Muscle of arm (tissue), 12 donors: ENCODE results near the gene FZR1. TPM values are rescaled to one million over a fixed set of nuclear protein-coding genes. Genes with fewer than 3 reads are reported as not detected.
"Not testable (repeated sequence)": the region's sequence is repeated elsewhere in the genome, so short reads cannot be mapped to it uniquely, and the experiment has no call there.

Source experiments
- DNase-seq: peaks from one replicate; pipeline ENCODE4 v3.0.0-alpha.2; 2013
- polyA plus RNA-seq, 12 donors: library from polyadenylated mRNA; unstranded; fragments of 120-200 nt; gene quantifications; one replicate each; pipeline ENCODE4 v1.2.1, GENCODE V29; 2013; ENCODE audit not compliant: insufficient read length in 12 of 12

FZR1 gene
- polyA plus RNA-seq, 12 donors, result 21.8 to 47.2 (median 28.8) TPM; not detected in 1

GRCh38 chr19:3527238-3527910 is 21.3 kb downstream of the FZR1 start:
- no peak for DNase-seq

GRCh38 chr19:3528080-3528479 is 22.0 kb downstream of the FZR1 start:
- DNase-seq, result no peak

GRCh38 chr19:3528539-3529211 is 22.6 kb downstream of the FZR1 start:
- no peak for DNase-seq

GRCh38 chr19:3529299-3529698 is 23.2 kb downstream of the FZR1 start:
- DNase-seq, result not testable (repeated sequence)

- no peak for DNase-seq
These were observed 24.3 kb downstream of the FZR1 start for GRCh38 chr19:3530389-3530788.

- no peak for DNase-seq
These were observed 25.6 kb downstream of the FZR1 start for GRCh38 chr19:3531716-3532115.

- DNase-seq, result no peak
These were observed 26.2 kb downstream of the FZR1 start for GRCh38 chr19:3532154-3532786.

- no peak for DNase-seq
These were observed 26.9 kb downstream of the FZR1 start for GRCh38 chr19:3533033-3533432.

GRCh38 chr19:3533563-3534216 is 27.6 kb downstream of the FZR1 start:
- DNase-seq, result no peak

- no peak for DNase-seq
These were observed 28.5 kb downstream of the FZR1 start for GRCh38 chr19:3534375-3535234.

GRCh38 chr19:3535235-3535535 is 29.1 kb downstream of the FZR1 start:
- no peak for DNase-seq

GRCh38 chr19:3535563-3535965 is 29.5 kb downstream of the FZR1 start:
- DNase-seq, result no peak

- DNase-seq, result no peak
These were observed 29.9 kb downstream of the FZR1 start for GRCh38 chr19:3535981-3536380.

GRCh38 chr19:3536429-3537100 is 30.5 kb downstream of the FZR1 start:
- no peak for DNase-seq

GRCh38 chr19:3537101-3537437 is 31.0 kb downstream of the FZR1 start:
- no peak for DNase-seq

- DNase-seq, result no peak
These were observed 31.5 kb downstream of the FZR1 start for GRCh38 chr19:3537438-3538240.

GRCh38 chr19:3538258-3538929 is 32.3 kb downstream of the FZR1 start:
- DNase-seq, result no peak

GRCh38 chr19:3538965-3539755 is 33.0 kb downstream of the FZR1 start, which contains the start of gene TEKTIP1:
TSS of gene TEKTIP1 (plus strand) at chr19:3539174. CDS start at chr19:3539178, 4 bp downstream.
- no peak for DNase-seq

GRCh38 chr19:3539756-3540118 is 33.6 kb downstream of the FZR1 start:
- no peak for DNase-seq
